Peyer's patch (tissue), 4 donors: ENCODE data around the gene PBX1.

Experiments used
- POLR2A ChIP-seq, 2 donors: fragments of 450-650 bp; IDR thresholded peaks; one replicate each; pipeline ENCODE4 v1.5.1; 2017; ENCODE audit warnings: antibody characterized with exemption in 2 of 2, mild to moderate bottlenecking in 2 of 2, moderate library complexity in 2 of 2
- TF ChIP-seq, protein P1 (sequence below), 6 experiments: fragments of 450-650 bp in 4 of 6; fragments of 200-600 bp in 2 of 6; sonication (generic) in 1 of 6; IDR thresholded peaks; one replicate each; pipeline ENCODE4 v1.5.1; 2017 to 2019; ENCODE audit warnings: antibody characterized with exemption in 6 of 6, mild to moderate bottlenecking in 3 of 6, moderate library complexity in 1 of 6

DNA sequence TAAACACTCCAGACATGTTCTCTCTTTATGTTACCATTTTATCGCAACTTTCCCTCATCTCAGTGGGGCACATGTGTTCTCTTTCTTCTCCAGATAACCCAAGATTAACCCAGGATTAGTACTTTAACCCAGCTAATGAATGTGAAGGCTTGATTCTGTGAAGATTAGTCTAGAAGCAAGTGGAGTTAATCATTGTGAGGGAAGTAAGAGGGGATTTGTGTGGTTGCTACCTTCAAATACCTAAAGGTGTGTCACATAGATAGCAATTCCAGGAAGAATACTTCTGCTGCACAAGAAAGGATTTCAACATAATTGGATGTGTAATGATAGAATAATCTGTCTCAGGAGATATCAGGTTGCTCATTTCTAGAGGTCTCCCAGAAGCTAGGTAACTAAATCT lies 327.1 kb downstream of the PBX1 start:
- TF ChIP-seq, protein P1, sequence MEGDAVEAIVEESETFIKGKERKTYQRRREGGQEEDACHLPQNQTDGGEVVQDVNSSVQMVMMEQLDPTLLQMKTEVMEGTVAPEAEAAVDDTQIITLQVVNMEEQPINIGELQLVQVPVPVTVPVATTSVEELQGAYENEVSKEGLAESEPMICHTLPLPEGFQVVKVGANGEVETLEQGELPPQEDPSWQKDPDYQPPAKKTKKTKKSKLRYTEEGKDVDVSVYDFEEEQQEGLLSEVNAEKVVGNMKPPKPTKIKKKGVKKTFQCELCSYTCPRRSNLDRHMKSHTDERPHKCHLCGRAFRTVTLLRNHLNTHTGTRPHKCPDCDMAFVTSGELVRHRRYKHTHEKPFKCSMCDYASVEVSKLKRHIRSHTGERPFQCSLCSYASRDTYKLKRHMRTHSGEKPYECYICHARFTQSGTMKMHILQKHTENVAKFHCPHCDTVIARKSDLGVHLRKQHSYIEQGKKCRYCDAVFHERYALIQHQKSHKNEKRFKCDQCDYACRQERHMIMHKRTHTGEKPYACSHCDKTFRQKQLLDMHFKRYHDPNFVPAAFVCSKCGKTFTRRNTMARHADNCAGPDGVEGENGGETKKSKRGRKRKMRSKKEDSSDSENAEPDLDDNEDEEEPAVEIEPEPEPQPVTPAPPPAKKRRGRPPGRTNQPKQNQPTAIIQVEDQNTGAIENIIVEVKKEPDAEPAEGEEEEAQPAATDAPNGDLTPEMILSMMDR (IDR thresholded peaks at IDR 0.05) = no peak
- TF ChIP-seq POLR2A (IDR thresholded peaks at IDR 0.05) = no peak
